Choroid plexus epithelial cell (primary cell): Measurements from ENCODE around the gene SKAP2.

Experiments
- DNase-seq: peaks from one replicate; pipeline ENCODE4 v3.0.0-alpha.2; 2010; ENCODE audit warnings: low read depth
- H3K4me3 ChIP-seq: 2 replicates; pipeline ENCODE4 v1.5.1; 2011; ENCODE audit warnings: low read depth, mild to moderate bottlenecking, control low read depth, low read length, moderate library complexity
- CTCF ChIP-seq: conservative IDR thresholded peaks from 2 replicates; pipeline ENCODE4 v1.5.1; 2011; ENCODE audit warnings: low read depth, mild to moderate bottlenecking, control low read depth, inconsistent platforms, low read length, moderate library complexity

SKAP2 gene

GRCh38 chr7:26664274-26664673 lies 200.1 kb downstream of the SKAP2 start:
- no peak for DNase-seq
- no peak overlapping the region for H3K4me3 ChIP-seq
- no peak for TF ChIP-seq CTCF

- TF ChIP-seq CTCF: no peak
- DNase-seq: no peak
- no peak overlapping the region for H3K4me3 ChIP-seq
Measured at GRCh38 chr7:26663874-26664273, 200.5 kb downstream of the SKAP2 start.

- TF ChIP-seq CTCF: no peak
- no peak overlapping the region for H3K4me3 ChIP-seq
- no peak for DNase-seq
Measured at GRCh38 chr7:26662646-26663045, 201.7 kb downstream of the SKAP2 start.

- no peak for TF ChIP-seq CTCF
- no peak for DNase-seq
- no peak overlapping the region for H3K4me3 ChIP-seq
Measured at GRCh38 chr7:26659121-26659520, 205.3 kb downstream of the SKAP2 start.

GRCh38 chr7:26658389-26659084 lies 205.9 kb downstream of the SKAP2 start:
- no peak for DNase-seq
- no peak for TF ChIP-seq CTCF
- no peak overlapping the region for H3K4me3 ChIP-seq

- DNase-seq: no peak
- no peak for TF ChIP-seq CTCF
- H3K4me3 ChIP-seq: no peak overlapping the region
Measured at GRCh38 chr7:26657686-26658388, 206.6 kb downstream of the SKAP2 start.

- TF ChIP-seq CTCF: no peak
- DNase-seq: no peak
- no peak overlapping the region for H3K4me3 ChIP-seq
Measured at GRCh38 chr7:26657206-26657641, 207.2 kb downstream of the SKAP2 start.
